COLO668 (cell line): ENCODE results near the gene PGAP6.
"Not testable (repeated sequence)": the region's sequence is repeated elsewhere in the genome, so short reads cannot be mapped to it uniquely, and the experiment has no call there.

ENCODE experiments used
- DNase-seq: peaks from one replicate; lab custom pipeline; 2025; ENCODE audit not compliant: unreplicated experiment; lab: John Stamatoyannopoulos, UW

Gene PGAP6

GRCh38 chr16:404971-405486 lies 23.3 kb upstream of the PGAP6 start:
- no peak for DNase-seq

GRCh38 chr16:401468-402348 lies 19.9 kb upstream of the PGAP6 start, which contains the start of gene DECR2:
Gene DECR2 (plus strand): TSS chr16:401885. CDS start chr16:401964, 79 bp downstream.
- peak; percentile 96 for DNase-seq

GRCh38 chr16:400061-400591 lies 18.3 kb upstream of the PGAP6 start:
- DNase-seq, result no peak

GRCh38 chr16:399340-400019 lies 17.7 kb upstream of the PGAP6 start:
- DNase-seq, result no peak

GRCh38 chr16:398561-399339 lies 17.0 kb upstream of the PGAP6 start:
- no peak for DNase-seq

GRCh38 chr16:397736-398332 lies 16.1 kb upstream of the PGAP6 start:
- DNase-seq, result peak; percentile 29

GRCh38 chr16:397135-397661 lies 15.4 kb upstream of the PGAP6 start, which contains the start of gene NME4:
Gene NME4 (plus strand): TSS chr16:397199. CDS start chr16:397223, 24 bp downstream.
- peak; percentile 48 for DNase-seq

- DNase-seq, result no peak
Measured at GRCh38 chr16:396605-397004, 14.8 kb upstream of the PGAP6 start.

GRCh38 chr16:396199-396598 lies 14.4 kb upstream of the PGAP6 start:
- DNase-seq, result no peak

GRCh38 chr16:392450-393030 lies 10.8 kb upstream of the PGAP6 start:
- DNase-seq, result no peak

- peak; percentile 65 for DNase-seq
Measured at GRCh38 chr16:391885-392335, 10.1 kb upstream of the PGAP6 start.

- DNase-seq, result no peak
Measured at GRCh38 chr16:389352-389751, 7.6 kb upstream of the PGAP6 start.

- DNase-seq, result not testable (repeated sequence)
Measured at GRCh38 chr16:387761-388666, 6.2 kb upstream of the PGAP6 start.

GRCh38 chr16:386641-387156 lies 4.9 kb upstream of the PGAP6 start:
- DNase-seq, result no peak

- peak; percentile 77 for DNase-seq
Measured at GRCh38 chr16:383326-384051, 1.7 kb upstream of the PGAP6 start.

GRCh38 chr16:381012-381788 lies 578 bp downstream of the PGAP6 start:
- DNase-seq, result peak; percentile 70

GRCh38 chr16:380762-381011 lies 1.1 kb downstream of the PGAP6 start:
- DNase-seq, result peak; percentile 41
